ENCODE results near the gene CDC45.

Gene CDC45

DNA sequence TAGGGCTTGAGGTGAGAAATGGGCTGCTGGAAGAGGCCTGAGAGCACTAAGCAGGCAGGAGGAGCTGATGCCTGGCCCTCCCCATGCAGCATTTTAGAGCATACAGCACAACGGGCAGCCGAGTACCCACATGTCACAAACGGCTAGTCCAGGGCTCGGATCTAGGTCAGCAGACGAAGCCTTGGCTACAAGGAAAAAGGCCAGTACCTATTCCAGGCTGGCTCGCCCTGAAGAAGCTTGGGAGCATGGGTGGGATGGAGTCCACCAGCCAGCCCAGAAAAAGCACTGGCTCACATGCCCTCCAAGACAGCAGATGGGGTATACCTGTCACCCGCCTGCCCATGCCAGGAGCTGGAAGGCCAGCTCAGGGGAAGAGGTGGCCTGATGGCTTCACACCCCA, 10.3 kb upstream of the CDC45 start:
- no peak for DNase-seq

- no peak for DNase-seq
Observed at GRCh38 chr22:19470010-19470409, 9.7 kb upstream of the CDC45 start.

DNA sequence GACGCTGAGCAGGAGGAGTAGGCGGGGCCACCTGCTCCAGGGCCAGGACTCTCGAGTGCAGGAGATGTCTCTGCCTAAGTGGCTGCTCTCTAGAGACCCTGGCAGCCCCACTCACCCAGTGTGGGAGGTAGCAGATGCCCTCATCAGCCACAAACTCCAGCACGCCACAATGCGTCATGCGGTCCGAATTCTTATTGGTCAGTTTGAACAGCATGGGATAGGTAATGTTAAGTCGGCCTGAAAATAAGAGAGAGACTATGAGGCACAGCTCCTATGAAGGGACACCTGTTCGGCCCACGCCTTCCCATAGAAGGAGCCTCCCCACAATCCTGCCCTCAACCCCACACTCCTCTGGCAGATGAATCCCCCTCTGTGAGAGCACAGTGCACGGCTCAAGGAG, 8.1 kb upstream of the CDC45 start:
- no peak for DNase-seq

DNA sequence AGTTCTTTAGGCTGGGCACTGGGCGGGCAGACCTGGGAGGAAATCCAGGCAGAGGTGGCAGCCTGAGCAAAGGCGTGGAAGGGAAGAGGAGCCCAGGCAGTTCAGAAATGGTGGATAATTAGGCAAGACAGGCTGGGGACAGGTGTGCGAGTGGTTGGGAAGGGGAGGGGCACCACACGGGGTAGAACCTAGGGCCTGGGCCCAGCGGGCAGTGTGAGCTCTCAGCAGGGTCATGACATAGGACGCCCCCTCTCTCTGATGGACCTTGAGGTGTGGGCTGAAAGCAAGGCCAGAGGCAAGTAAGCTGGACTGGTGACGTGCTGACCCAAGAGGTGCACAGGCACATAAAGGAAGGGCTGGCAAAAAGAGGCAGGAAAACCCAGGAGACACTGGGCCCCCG, 7.5 kb upstream of the CDC45 start:
- DNase-seq, result no peak

DNA sequence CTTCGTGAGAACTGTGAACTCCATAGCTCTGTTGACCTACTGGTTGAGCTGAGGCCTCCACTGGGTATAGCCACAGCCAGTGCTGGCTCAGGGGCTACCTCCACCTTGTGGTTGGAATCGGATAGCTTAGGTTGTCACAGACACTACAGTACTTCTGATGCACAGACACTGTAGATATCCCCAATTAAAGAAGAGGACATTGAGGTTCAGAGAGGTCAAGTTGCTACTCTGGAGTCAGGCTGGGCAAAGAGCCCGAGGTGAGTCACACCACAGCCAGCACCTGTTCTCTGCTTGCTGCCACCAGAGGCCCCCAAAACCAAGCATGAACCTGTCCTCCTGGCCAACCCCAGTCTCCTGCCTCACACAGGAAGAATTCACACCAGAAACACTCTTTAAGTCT, 6.1 kb upstream of the CDC45 start:
- DNase-seq, result no peak

- no peak for DNase-seq
Observed at GRCh38 chr22:19476023-19476422, 3.7 kb upstream of the CDC45 start.

DNA sequence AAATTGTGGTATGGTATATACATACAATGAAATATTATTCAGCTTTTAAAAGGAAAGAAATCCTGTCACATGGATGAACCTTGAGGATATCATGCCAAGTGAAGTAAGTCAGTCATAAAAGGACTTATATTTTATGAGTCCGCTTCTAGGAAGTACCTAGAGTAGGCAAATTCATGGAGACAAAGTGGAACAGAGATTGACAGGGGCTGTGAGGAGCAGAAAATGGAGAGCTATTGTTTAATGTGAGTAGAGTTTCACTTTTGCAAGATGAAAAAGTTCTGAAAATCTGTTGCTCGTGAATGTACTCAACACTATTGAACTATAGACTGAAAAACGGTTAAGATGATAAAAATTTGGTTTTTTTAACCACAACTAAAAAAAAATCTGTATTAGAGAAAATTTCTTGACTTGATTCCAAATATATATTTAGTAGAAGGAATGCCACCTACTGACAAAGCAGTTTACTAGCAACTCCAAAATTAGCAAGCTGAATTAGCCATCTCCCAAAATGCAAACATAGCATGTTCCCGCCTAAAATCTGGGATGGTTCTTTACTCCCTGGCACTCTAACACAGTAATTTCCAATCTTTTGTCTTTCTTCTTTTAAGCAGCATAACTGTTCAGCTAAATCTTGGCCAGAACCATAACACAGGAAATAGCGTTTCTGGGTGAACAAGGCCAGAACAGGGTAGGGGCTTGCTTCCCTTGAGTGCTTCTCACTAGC, 2.2 kb upstream of the CDC45 start:
- DNase-seq, result no peak

DNA sequence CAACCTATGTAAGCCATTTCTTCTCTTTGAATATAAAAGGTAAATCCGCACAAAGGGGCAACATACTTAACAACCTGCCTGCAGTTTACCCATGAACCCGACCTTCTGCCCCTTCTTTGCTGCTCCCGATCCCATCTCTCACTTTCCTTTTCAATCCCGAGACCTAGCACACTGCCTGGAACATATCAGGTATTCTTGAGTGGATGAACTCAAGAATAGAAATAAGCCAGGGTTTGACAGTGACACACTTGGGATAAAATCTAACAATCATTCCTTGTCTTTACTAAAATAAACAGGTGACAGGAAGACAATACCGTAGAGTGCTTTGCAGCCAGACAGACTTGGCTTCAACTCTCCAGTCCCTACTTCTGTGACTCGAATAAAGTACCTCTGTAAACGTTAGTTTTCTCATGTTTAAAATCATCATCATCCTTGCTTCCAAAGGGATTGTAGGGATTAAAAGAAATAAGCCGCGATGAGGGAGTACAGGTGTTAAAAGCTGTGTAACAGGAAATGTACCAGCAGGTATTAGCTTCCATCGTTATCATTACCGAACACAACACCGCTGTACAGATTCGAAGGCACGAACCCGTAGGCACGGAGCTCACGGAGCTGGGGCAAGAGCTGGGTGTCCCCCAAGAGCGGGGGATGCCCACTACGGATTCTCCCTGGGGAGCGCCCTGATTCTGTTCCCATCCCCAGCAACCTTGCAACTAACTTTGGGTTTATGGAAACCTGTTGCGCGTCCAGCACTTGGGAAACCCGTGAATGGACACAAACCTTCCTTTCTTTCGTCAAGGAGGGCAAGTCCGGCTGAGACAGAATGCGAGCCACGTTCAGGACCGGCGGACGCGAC, 1.4 kb upstream of the CDC45 start:
- DNase-seq, result no peak

GRCh38 chr22:19478901-19479354, 792 bp upstream of the CDC45 start, which contains the start of gene UFD1:
TSS of gene UFD1 (minus strand) at chr22:19479193. CDS start at chr22:19479085, 108 bp downstream.
- DNase-seq, result peak; percentile 80

DNA sequence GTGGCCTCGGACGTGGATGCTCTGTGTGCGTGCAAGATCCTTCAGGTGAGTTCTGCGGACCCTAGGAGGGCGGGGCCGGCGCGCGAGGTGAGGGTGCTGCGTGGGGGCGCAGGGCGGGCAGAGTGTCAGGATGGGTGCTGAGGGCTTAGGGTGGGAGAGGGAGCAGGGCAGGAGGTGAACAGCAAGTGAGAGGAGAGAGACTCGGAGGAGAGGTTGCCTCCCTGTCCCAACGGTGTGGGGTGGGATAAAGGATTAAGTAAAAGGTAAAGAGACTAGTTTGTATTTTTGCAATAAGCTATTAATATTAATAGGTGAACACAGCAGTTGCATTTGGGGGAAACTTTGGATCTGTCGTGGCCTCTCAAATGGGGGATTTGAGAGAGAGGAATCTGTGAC, 451 bp downstream of the CDC45 start:
- DNase-seq, result no peak

DNA sequence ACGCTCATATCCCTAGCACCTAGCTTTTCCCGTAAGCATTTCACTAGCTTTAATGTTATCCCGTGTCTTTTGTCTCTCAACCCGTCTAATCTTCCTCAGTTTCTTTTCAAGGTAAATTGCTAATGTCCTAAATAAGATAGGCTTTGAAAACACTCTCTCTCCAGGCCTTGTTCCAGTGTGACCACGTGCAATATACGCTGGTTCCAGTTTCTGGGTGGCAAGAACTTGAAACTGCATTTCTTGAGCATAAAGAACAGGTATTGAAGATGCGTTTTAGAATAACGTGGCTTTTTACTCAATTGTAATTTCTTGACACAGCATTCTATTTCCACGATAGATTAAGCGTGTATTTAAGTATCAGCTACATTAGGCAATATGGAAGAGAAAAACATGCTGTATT, 1.1 kb downstream of the CDC45 start:
- DNase-seq, result no peak

DNA sequence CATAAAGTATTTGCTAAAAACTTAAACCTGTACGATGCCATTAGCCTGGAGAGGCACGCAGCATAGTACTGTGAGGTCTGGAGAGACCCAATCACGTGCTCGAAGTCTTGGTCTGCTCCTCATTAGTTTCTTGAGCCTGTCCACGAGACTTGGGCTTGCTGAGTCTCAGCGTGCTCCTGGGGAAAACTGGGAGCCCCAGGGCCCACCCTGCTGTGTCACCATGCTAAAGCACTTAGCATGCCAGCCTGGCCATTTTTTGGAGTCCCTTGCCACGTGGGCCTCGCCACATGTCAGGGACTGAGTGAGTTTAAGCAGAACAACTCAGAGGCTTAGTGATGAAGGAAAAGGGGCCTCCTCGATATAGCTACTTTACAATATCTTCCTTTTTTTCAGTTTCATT, 2.6 kb downstream of the CDC45 start:
- no peak for DNase-seq

DNA sequence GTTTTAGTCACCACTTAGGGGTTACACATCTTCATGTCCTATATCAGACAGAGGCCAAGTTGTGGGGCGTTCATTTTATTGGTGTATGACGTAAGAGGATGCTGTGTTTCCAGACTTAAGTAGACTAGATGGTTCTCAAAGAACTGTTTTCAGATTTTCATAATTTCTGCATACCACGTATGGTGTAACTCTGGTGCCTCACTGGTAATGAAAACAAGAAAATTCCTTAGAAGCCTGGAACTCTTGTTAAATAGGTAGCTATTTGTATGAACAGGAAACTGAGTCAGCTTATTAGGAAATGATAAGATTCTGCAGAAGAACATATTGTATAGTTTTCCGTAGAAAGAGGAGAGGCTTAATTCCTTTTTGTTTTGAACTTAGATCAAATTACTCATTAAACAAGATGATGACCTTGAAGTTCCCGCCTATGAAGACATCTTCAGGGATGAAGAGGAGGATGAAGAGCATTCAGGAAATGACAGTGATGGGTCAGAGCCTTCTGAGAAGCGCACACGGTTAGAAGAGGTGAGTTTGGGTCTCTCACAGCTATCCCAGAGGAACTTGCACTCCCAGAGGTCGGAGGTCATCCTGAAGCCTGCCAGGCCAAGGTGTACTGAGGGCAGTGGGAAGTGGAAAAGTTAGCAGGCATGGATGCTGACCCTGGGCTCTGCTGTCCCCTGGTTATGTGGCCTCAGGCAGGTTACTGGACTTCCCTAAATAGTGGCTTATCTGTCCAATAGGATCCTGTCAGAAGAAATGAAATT, 3.9 kb downstream of the CDC45 start:
- no peak for DNase-seq

DNA sequence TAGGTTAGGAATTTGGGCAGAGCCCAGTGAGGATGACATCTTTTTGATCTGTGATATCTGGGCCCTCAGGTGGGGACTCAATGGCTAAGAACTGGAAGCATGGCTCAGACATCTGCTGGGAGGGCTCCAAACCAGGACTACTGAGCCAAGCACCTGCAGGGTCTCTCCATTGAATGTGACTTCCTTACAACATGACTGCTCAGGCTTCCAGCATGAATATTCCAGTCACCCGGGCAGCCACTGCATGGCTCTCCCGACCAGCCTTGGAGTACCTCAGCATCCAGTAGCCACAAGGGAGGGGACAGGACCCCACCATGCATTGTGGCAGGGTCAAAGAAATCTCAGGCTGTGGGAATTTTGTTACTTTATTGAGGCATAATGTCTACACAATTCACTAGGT, 8.6 kb downstream of the CDC45 start:
- no peak for DNase-seq

- no peak for DNase-seq
Observed at GRCh38 chr22:19488884-19489843, 9.4 kb downstream of the CDC45 start.

GRCh38 chr22:19490628-19491230, 11.0 kb downstream of the CDC45 start:
- no peak for DNase-seq

DNA sequence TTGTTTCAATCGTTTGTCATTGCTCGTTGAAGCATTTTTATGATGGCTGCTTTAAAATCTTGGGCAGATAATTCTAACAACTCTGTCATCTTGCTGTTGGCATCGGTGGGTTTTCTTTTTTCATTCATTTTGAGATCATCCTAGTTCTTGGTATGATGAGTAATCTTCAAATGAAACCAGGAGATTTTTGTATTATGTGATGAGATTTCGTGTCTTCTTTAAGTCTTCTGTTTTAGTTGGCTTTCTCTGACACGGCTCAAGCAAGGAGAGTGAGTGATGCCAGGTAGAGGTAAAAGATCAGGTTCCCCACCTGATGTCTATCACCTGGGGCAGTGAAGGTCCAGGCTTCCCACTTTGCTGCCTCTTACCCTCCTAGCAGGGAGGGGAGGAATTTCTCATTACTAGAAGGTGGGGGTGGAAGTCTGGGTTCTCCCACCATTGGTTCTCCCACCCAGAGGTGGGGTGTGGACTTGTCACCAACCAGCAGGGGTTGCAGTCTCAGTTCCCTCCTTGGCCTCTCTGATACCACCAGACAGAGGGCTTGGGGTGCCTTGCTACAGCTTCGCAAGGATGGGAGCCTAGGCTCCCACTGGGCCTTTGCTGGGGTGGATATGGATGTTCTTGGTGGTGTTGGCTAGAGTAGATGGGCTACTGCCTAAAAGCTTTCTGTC, 12.9 kb downstream of the CDC45 start:
- no peak for DNase-seq

DNA sequence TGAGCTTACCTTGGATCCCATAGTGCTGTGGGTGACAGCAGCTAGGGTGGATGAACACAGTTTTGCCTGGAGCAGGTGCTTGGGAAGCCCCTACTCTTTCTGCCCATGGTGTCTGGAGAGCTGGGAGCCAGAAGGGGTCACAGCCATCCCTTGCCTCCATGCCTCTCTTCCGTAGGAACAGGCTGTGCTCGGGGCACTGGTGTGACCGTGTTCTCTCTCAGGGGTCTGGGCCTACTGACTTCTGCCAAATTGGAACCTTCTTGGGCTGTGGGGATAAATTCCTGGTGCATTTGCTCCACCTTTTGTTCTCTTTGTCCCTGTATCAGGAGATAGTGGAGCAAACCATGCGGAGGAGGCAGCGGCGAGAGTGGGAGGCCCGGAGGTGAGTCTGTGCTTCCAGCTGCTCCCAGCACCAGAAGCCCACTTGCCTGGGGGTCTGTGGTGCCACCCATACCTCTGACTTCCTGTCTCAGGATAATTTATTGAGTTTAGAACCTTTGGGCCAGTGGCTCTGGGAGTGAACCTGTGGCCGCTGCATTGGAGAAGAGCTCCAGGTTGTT, 14.4 kb downstream of the CDC45 start:
- no peak for DNase-seq

- no peak for DNase-seq
Observed at GRCh38 chr22:19494676-19495173, 15.0 kb downstream of the CDC45 start.

DNA sequence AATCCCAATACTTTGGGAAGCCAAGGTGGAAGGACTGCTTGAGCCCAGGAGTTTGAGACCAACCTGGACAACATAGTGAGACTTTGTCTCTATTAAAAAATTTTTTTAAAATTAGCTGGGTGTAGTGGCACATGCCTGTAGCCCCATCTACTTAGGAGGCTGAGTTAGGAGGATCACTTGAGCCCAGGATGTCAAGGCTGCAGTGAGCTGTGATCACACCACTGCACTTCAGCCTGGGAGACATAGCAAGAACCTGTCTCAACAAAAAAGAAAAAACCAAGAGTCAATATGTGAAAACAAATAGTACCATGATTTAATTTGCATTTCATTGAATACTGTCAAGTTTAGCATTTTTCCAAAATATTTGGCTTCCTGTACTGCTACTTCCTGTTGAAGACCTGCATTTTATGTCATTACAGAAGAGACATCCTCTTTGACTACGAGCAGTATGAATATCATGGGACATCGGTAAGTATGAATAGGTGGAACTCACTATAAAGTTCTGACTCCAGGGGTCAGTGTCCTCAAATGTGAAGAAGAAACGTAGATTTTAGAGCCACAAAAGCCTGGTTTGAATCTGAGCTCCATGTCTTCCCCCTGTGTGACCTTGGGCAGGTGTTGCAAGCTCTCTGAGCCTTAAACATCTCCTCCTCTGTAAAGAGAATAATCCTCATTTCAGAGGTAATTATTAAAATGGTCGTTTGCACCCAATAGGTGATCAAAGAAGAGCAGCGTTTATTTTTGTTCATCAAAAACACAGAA, 16.0 kb downstream of the CDC45 start:
- DNase-seq, result no peak
